ENCODE results near the gene FANK1.
"Not testable (repeated sequence)": the region's sequence is repeated elsewhere in the genome, so short reads cannot be mapped to it uniquely, and the experiment has no call there.

FANK1 gene

DNA sequence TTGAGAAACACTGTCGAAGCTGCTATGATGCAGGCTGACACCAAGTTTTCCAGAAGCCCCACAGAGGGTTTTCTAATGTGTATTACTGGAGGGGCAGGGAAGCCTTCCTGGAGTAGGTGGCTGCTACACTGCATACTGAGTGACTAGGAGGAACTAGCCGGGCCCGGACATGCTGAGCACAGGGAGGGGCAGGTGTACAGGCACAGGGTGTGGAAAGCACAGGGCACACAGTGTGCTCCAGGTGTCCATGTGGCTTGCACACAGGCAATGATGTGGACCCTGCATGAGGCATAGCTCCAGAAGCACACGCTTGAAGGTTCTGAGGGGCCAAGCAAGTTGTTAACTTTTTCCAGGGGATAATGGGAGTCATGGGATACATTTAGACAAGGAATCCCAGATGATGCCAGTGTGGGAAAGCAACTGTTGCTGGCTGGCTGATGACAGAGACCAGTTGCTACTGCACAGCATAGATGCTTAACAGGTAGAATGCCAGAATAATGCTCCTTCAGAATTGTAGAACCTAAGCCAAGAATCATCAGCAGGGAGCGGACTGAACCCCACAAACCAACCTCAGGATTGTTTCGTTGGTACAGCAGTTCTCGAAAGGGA is 29.8 kb upstream of the FANK1 start:
- no peaks in the 10 kb centered on the region for H3K4me1 ChIP-seq (ENCODE audit: control insufficient read depth, low read depth, low read length)
- peaks cover 3% of the 10 kb centered on the region for H3K36me3 ChIP-seq (ENCODE audit: control insufficient read depth, low read depth, low read length)
- H3K27ac ChIP-seq (ENCODE audit: low read length) = no peak overlapping the region
- H3K9me3 ChIP-seq (ENCODE audit: control insufficient read depth, low read depth, low read length) = no peaks in the 10 kb centered on the region
- no peak overlapping the region for H3K4me3 ChIP-seq (ENCODE audit: low read length)
- H3K27me3 ChIP-seq (ENCODE audit: control insufficient read depth, insufficient read depth, low read length) = no peaks in the 10 kb centered on the region
- no peak overlapping the region for H3K9ac ChIP-seq (ENCODE audit: low read length)

- H3K4me3 ChIP-seq (ENCODE audit: low read length) = no peak overlapping the region
- H3K27me3 ChIP-seq (ENCODE audit: control insufficient read depth, insufficient read depth, low read length) = no peaks in the 10 kb centered on the region
- no peak overlapping the region for H3K27ac ChIP-seq (ENCODE audit: low read length)
- no peaks in the 10 kb centered on the region for H3K4me1 ChIP-seq (ENCODE audit: control insufficient read depth, low read depth, low read length)
- peaks cover 3% of the 10 kb centered on the region for H3K36me3 ChIP-seq (ENCODE audit: control insufficient read depth, low read depth, low read length)
- no peaks in the 10 kb centered on the region for H3K9me3 ChIP-seq (ENCODE audit: control insufficient read depth, low read depth, low read length)
- no peak overlapping the region for H3K9ac ChIP-seq (ENCODE audit: low read length)
Measured at GRCh38 chr10:125868372-125868975, 27.9 kb upstream of the FANK1 start.

DNA sequence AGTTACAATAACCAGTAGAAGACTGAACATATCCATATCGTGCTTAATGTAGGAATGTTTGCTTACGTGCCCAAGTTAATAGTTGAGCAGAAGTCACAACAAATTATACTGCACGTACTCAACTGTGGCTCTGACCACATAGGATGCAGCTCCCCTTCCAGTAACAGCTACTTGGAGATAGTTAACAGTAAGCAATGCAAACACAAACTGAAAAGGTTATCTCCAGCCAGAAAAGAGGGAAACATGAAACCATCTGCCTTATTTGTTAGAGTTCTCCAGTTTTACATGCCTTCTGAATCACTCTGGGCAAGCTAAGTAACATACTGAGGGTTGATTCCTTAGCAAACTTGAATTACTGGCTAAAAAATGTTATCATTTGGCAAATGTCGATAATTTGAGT is 25.0 kb upstream of the FANK1 start:
- Histone ChIP-seq H3K9ac (ENCODE audit: low read length) (no peak overlapping the region), H3K9me3 (ENCODE audit: control insufficient read depth, low read depth, low read length) (peaks cover 5% of the 10 kb centered on the region), H3K27ac (ENCODE audit: low read length) (no peak overlapping the region), H3K4me1 (ENCODE audit: control insufficient read depth, low read depth, low read length) (no peaks in the 10 kb centered on the region), H3K36me3 (ENCODE audit: control insufficient read depth, low read depth, low read length) (peaks cover 4% of the 10 kb centered on the region), H3K27me3 (ENCODE audit: control insufficient read depth, insufficient read depth, low read length) (no peaks in the 10 kb centered on the region), H3K4me3 (ENCODE audit: low read length) (no peak overlapping the region)

- H3K4me3 ChIP-seq (ENCODE audit: low read length) = no peak overlapping the region
- no peak overlapping the region for H3K9ac ChIP-seq (ENCODE audit: low read length)
- H3K4me1 ChIP-seq (ENCODE audit: control insufficient read depth, low read depth, low read length) = peaks cover 32% of the 10 kb centered on the region
- H3K27me3 ChIP-seq (ENCODE audit: control insufficient read depth, insufficient read depth, low read length) = no peaks in the 10 kb centered on the region
- H3K9me3 ChIP-seq (ENCODE audit: control insufficient read depth, low read depth, low read length) = peaks cover 10% of the 10 kb centered on the region
- H3K27ac ChIP-seq (ENCODE audit: low read length) = no peak overlapping the region
- peaks cover 5% of the 10 kb centered on the region for H3K36me3 ChIP-seq (ENCODE audit: control insufficient read depth, low read depth, low read length)
Measured at GRCh38 chr10:125878957-125879835, 17.2 kb upstream of the FANK1 start.

- Histone ChIP-seq H3K4me3 (ENCODE audit: low read length) (peak overlapping the region; percentile 36), H3K9me3 (ENCODE audit: control insufficient read depth, low read depth, low read length) (peaks cover 10% of the 10 kb centered on the region), H3K36me3 (ENCODE audit: control insufficient read depth, low read depth, low read length) (peaks cover 5% of the 10 kb centered on the region), H3K4me1 (ENCODE audit: control insufficient read depth, low read depth, low read length) (peaks cover 32% of the 10 kb centered on the region), H3K9ac (ENCODE audit: low read length) (peak overlapping the region; percentile 14), H3K27me3 (ENCODE audit: control insufficient read depth, insufficient read depth, low read length) (no peaks in the 10 kb centered on the region), H3K27ac (ENCODE audit: low read length) (no peak overlapping the region)
Measured at GRCh38 chr10:125880719-125881118, 15.6 kb upstream of the FANK1 start.

GRCh38 chr10:125881192-125881591 is 15.2 kb upstream of the FANK1 start, which contains the start of gene DHX32:
Gene DHX32, minus strand, starts transcription at chr10:125881292. Its CDS starts 468 bp downstream, at chr10:125880824.
- H3K9me3 ChIP-seq (ENCODE audit: control insufficient read depth, low read depth, low read length) = peaks cover 7% of the 10 kb centered on the region
- no peaks in the 10 kb centered on the region for H3K27me3 ChIP-seq (ENCODE audit: control insufficient read depth, insufficient read depth, low read length)
- H3K4me3 ChIP-seq (ENCODE audit: low read length) = peak within 1 kb of the TSS; percentile 36
- peaks cover 5% of the 10 kb centered on the region for H3K36me3 ChIP-seq (ENCODE audit: control insufficient read depth, low read depth, low read length)
- H3K27ac ChIP-seq (ENCODE audit: low read length) = no peak within 1 kb of the TSS
- peaks cover 32% of the 10 kb centered on the region for H3K4me1 ChIP-seq (ENCODE audit: control insufficient read depth, low read depth, low read length)
- peak within 1 kb of the TSS; percentile 14 for H3K9ac ChIP-seq (ENCODE audit: low read length)

DNA sequence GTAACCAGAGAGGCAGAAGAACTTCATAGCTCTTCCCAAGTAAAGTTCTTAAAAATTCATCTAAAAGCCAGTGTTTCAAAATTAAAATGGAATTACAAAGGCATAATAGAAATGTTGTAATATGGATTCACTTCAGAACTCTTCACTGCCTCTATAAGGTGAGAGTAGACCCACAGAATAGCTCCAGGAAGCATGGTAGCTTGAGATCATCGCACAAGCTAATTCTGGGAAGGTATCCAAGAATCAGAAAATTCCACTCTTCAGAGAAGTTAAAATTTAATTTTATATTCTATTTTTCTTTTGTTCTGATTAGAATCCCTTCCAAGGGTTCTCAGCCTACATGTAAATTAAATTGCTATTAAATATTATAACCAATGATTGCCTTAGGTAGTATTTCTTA is 13.8 kb upstream of the FANK1 start:
- no peak overlapping the region for H3K4me3 ChIP-seq (ENCODE audit: low read length)
- no peaks in the 10 kb centered on the region for H3K9me3 ChIP-seq (ENCODE audit: control insufficient read depth, low read depth, low read length)
- no peak overlapping the region for H3K27ac ChIP-seq (ENCODE audit: low read length)
- H3K4me1 ChIP-seq (ENCODE audit: control insufficient read depth, low read depth, low read length) = peaks cover 32% of the 10 kb centered on the region
- H3K36me3 ChIP-seq (ENCODE audit: control insufficient read depth, low read depth, low read length) = no peaks in the 10 kb centered on the region
- H3K27me3 ChIP-seq (ENCODE audit: control insufficient read depth, insufficient read depth, low read length) = no peaks in the 10 kb centered on the region
- no peak overlapping the region for H3K9ac ChIP-seq (ENCODE audit: low read length)

GRCh38 chr10:125883211-125883610 is 13.2 kb upstream of the FANK1 start:
- Histone ChIP-seq H3K4me1 (ENCODE audit: control insufficient read depth, low read depth, low read length) (peaks cover 32% of the 10 kb centered on the region), H3K9me3 (ENCODE audit: control insufficient read depth, low read depth, low read length) (no peaks in the 10 kb centered on the region), H3K27ac (ENCODE audit: low read length) (no peak overlapping the region), H3K9ac (ENCODE audit: low read length) (no peak overlapping the region), H3K4me3 (ENCODE audit: low read length) (no peak overlapping the region), H3K27me3 (ENCODE audit: control insufficient read depth, insufficient read depth, low read length) (no peaks in the 10 kb centered on the region), H3K36me3 (ENCODE audit: control insufficient read depth, low read depth, low read length) (no peaks in the 10 kb centered on the region)

DNA sequence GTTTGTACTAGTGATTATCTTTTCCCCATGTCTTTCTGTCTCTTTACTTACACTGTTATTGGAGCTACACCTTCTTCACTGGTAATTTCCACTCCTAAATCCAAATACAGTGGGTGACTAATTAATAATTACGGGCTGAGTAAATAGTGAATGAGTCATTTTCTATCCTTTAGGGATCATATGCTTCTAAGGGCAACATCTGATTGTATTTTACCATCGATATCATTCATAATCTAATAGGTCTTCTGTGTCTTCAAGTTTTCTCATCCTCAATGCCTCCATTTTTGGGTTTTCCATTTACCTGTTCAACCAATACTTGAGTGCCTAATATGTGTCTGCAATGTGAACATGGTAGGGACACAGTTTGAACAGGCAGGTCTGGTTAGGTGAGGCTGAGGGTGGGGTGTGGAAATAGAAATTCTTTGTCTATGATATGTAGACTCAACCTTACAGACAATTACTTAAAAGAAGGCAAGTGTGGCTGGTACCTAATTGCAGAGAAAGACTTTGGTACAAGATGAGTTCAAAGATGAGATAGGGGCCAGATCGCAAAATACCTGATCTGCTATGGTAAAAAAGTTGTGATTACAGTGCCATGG is 9.4 kb upstream of the FANK1 start:
- H3K27me3 ChIP-seq (ENCODE audit: control insufficient read depth, insufficient read depth, low read length) = no peaks in the 10 kb centered on the region
- H3K9me3 ChIP-seq (ENCODE audit: control insufficient read depth, low read depth, low read length) = peaks cover 3% of the 10 kb centered on the region
- H3K27ac ChIP-seq (ENCODE audit: low read length) = no peak overlapping the region
- H3K4me1 ChIP-seq (ENCODE audit: control insufficient read depth, low read depth, low read length) = peaks cover 6% of the 10 kb centered on the region
- no peaks in the 10 kb centered on the region for H3K36me3 ChIP-seq (ENCODE audit: control insufficient read depth, low read depth, low read length)
- no peak overlapping the region for H3K9ac ChIP-seq (ENCODE audit: low read length)
- no peak overlapping the region for H3K4me3 ChIP-seq (ENCODE audit: low read length)

DNA sequence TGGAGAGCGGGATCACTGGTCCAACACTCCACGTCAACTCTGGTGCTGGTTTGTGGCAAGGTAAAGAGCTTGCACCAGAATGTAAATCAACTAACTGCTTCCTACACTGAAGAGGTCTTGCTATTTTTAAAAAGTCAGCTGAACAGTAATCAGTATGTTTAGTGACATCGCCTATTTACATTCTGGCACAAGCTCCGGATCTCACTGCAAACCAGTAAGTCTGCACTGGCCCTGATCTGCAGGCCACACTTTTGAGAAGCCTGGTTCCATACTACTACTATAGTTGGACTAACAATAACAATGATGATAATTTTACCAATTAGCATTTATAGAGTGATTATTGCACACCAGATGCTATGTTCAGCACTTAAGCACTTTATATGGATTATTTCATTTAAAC is 6.9 kb upstream of the FANK1 start:
- not testable (repeated sequence) for H3K4me3 ChIP-seq (ENCODE audit: low read length); H3K9ac ChIP-seq (ENCODE audit: low read length); H3K27me3 ChIP-seq (ENCODE audit: control insufficient read depth, insufficient read depth, low read length); H3K27ac ChIP-seq (ENCODE audit: low read length); H3K9me3 ChIP-seq (ENCODE audit: control insufficient read depth, low read depth, low read length); H3K4me1 ChIP-seq (ENCODE audit: control insufficient read depth, low read depth, low read length); H3K36me3 ChIP-seq (ENCODE audit: control insufficient read depth, low read depth, low read length)

DNA sequence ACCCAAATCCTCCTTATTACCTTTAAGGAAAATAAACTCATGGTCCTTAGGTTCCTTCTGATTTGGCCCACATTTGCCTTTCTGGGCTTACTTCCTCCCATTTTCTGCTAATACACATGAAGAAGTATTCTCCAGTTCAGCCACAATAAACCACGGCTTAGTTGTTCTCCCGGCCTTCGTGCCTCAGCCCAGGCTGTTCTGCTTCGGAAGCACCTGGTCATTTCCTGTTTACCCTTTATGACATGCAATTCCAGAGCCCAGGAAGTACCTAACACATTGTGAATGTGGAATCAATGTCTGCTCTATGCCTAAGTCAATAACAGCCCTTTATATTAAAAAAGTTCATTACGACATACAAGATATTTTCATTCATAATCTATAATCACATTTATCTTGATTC is 4.0 kb upstream of the FANK1 start:
- not testable (repeated sequence) for H3K9me3 ChIP-seq (ENCODE audit: control insufficient read depth, low read depth, low read length); H3K4me3 ChIP-seq (ENCODE audit: low read length); H3K27ac ChIP-seq (ENCODE audit: low read length); H3K4me1 ChIP-seq (ENCODE audit: control insufficient read depth, low read depth, low read length); H3K9ac ChIP-seq (ENCODE audit: low read length); H3K36me3 ChIP-seq (ENCODE audit: control insufficient read depth, low read depth, low read length)
- peaks cover 19% of the 10 kb centered on the region for H3K27me3 ChIP-seq (ENCODE audit: control insufficient read depth, insufficient read depth, low read length)

Measured in iPS-18a (cell line).